Activated T-helper 17 cell treated with anti-CD3 and anti-CD28 coated beads, Interleukin-2, amount 50 U/mL, for 72 hours (primary cell): ENCODE results near the gene TANC1. TPM values are rescaled to one million over a fixed set of nuclear protein-coding genes. Genes with fewer than 3 reads are reported as not detected.

Source experiments
- ATAC-seq: fragments of 150-1000 bp; cut with Tn5 transposase; replicated peaks from 2 replicates; pipeline ENCODE4 v1.10.0; 2021; ENCODE audit warnings: mild to moderate bottlenecking, moderate library complexity
- H3K27ac Mint-ChIP-seq: one replicate; pipeline ENCODE4 v1.8.0; 2022; ENCODE audit warnings: mixed read lengths
- H3K27me3 Mint-ChIP-seq: one replicate; pipeline ENCODE4 v1.8.0; 2022; ENCODE audit warnings: mixed read lengths
- H3K36me3 Mint-ChIP-seq: one replicate; pipeline ENCODE4 v1.8.0; 2022; ENCODE audit warnings: low read depth, mild to moderate bottlenecking, mixed read lengths
- H3K4me1 Mint-ChIP-seq: one replicate; pipeline ENCODE4 v1.8.0; 2022; ENCODE audit warnings: mixed read lengths
- H3K4me3 Mint-ChIP-seq: one replicate; pipeline ENCODE4 v1.8.0; 2022; ENCODE audit warnings: mild to moderate bottlenecking, mixed read lengths
- H3K9me3 Mint-ChIP-seq: one replicate; pipeline ENCODE4 v1.8.0; 2022; ENCODE audit warnings: mixed read lengths
- total RNA-seq, 2 donors: library from RNA; stranded (reverse); gene quantifications; one replicate each; pipeline ENCODE4 v1.2.3, GENCODE V29; 2022

TANC1 gene
- total RNA-seq, 2 donors from 2014 or later = 1.4 to 1.7 TPM

DNA sequence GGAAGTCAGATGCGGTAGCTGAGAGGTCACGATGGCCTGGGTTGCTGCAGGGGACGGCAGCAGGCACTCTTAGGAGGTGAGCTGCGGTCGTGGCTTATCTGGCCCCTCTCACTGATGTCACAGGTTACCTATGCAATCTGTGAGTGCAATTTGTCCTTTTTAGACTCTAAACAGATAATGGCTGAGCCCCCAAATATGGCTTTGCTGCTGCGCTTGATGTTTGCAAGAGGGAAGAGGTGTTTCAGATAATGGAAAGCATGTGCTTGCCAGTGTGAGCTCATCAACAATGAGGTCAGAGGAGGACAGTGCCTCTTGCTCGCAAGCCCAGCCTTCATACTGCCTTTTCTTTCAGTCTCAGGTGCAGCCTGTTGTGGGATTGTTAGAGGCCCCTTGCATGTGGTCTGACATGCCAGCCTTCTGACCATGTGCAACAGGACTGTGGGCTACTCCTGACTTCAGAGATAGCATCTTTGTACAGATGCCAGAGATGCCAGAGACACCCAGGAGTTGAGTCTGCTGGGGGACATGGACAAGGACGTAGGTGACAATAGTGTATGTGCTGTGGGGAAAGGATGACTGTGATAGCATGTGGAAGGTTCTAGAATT lies 151.3 kb downstream of the TANC1 start:
- no peak overlapping the region for H3K4me3 Mint-ChIP-seq
- no peaks in the 10 kb centered on the region for H3K36me3 Mint-ChIP-seq
- no peak for ATAC-seq
- H3K27me3 Mint-ChIP-seq = no peaks in the 10 kb centered on the region
- H3K9me3 Mint-ChIP-seq = no peaks in the 10 kb centered on the region
- H3K27ac Mint-ChIP-seq = no peak overlapping the region
- no peaks in the 10 kb centered on the region for H3K4me1 Mint-ChIP-seq

DNA sequence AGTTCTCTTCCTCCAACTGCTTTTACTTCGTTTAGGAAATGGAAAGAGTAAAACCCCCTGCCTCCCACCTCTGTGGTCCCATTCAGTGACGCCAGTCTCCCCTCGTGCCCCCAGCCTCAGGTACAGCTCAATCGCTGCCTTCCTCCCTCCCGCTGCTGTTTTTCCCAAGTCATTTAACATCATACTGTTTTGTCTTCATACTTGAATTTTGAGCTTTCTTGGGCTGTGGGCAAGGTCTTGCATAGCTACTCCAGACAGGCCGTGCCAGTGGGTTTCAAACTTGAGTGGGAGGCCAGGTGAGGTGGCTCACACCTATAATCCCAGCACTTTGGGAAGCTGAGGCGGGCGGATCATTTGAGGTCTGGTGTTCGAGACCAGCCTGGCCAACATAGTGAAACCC lies 155.3 kb downstream of the TANC1 start:
- H3K27ac Mint-ChIP-seq = peak overlapping the region; percentile 75
- H3K36me3 Mint-ChIP-seq = no peaks in the 10 kb centered on the region
- no peaks in the 10 kb centered on the region for H3K9me3 Mint-ChIP-seq
- H3K27me3 Mint-ChIP-seq = no peaks in the 10 kb centered on the region
- no peak overlapping the region for H3K4me3 Mint-ChIP-seq
- no peak for ATAC-seq
- H3K4me1 Mint-ChIP-seq = no peaks in the 10 kb centered on the region

DNA sequence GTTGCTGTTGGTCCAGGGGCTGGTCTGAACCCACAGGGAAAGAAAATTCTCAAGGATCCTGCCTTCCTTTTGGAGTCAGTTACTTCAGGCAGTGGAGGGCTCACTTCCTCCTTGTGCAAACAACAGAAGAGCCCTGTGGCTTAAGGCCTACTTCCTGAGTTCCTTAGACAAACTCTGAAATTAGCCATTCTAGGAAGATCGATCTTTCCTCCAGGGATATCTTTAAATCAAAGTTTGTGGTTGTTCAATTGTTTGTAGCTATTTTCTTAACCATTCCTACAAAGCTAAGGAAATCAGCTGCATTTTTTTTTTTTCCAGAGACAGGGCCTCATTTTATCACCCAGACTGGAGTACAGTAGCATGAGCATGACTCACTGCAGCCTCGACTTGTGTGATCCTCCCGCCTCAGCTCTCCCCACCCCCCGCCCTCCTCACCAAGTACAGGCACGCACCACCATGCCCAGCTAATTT lies 156.0 kb downstream of the TANC1 start:
- peak; percentile 66 for ATAC-seq
- H3K27ac Mint-ChIP-seq = peak overlapping the region; percentile 75
- no peaks in the 10 kb centered on the region for H3K9me3 Mint-ChIP-seq
- no peaks in the 10 kb centered on the region for H3K27me3 Mint-ChIP-seq
- H3K4me3 Mint-ChIP-seq = no peak overlapping the region
- no peaks in the 10 kb centered on the region for H3K4me1 Mint-ChIP-seq
- H3K36me3 Mint-ChIP-seq = no peaks in the 10 kb centered on the region

DNA sequence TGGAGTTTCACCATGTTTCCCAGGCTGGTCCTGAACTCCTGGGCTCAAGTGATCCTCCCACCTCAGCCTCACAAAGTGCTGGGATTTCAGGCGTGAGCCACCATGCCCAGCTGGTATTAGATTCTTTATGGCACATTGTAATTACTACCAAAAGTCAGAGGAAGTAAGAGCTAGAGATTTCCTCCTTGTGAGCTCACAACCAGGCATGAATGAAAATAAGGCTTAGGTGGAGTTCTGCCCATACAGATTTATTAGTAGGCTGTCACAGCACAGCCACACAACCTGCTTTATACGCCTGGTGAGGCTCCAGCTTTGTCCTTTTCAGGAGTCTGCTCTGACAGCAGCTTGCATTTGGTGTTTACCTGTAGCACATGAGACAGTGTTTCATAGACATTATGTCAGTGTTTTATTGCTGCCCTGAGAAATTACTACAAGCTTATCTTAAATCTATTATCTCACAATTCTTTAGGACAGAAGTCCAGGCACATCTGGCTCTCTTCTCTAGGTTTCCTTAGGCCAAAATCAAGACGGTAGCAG lies 156.6 kb downstream of the TANC1 start:
- ATAC-seq = no peak
- no peaks in the 10 kb centered on the region for H3K4me1 Mint-ChIP-seq
- peak overlapping the region; percentile 75 for H3K27ac Mint-ChIP-seq
- no peaks in the 10 kb centered on the region for H3K27me3 Mint-ChIP-seq
- H3K36me3 Mint-ChIP-seq = no peaks in the 10 kb centered on the region
- no peaks in the 10 kb centered on the region for H3K9me3 Mint-ChIP-seq
- no peak overlapping the region for H3K4me3 Mint-ChIP-seq

DNA sequence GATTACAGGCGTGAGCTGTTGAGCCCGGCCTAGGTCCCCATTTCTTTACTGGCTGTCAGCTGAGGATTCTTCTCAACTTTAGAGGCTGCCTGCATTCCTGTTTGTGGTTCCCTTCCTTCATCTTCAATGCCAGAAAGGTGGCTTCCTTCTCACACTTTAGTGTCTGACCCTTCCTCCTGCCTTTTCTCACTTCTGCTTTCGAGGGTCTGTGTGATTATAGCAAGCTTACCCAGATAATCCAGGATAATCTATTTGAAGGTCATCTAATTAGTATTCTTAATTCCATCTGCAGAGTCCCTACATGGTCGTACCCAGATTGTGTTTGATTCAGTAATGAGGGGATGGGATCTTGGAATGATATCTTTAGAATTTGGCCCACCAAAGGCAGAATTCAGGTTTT lies 157.4 kb downstream of the TANC1 start:
- Mint-ChIP-seq H3K4me1 (no peaks in the 10 kb centered on the region), H3K27ac (no peak overlapping the region), H3K9me3 (no peaks in the 10 kb centered on the region), H3K4me3 (no peak overlapping the region), H3K27me3 (no peaks in the 10 kb centered on the region), H3K36me3 (no peaks in the 10 kb centered on the region)
- ATAC-seq = no peak

DNA sequence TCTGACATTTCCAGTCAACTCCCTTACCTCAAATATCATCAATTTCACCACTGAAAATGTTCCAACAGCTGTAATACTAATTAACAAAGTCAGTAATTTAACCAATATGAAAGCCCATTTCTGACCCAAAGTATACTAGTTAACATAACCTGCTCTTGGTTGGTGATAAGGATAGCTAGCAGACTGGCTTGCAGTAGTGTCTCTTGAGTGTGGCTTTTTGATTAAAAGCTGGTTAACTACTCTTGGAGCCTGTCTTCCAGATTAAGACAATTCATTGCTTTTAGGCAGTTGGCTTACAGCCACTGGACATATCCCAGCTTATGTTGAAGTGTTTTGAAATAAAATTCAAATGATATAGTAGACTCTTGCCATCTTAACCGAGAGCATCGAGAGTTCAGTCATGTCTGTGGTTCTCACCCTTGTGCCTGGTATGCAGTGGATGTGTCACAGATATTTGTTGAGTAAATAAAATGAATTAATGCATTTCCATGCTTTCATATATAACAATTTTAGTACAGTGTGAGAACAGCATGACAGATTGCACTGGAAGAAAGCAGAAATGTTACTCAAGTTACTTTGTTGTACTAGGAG lies 158.1 kb downstream of the TANC1 start:
- no peaks in the 10 kb centered on the region for H3K9me3 Mint-ChIP-seq
- ATAC-seq = no peak
- H3K27me3 Mint-ChIP-seq = no peaks in the 10 kb centered on the region
- H3K27ac Mint-ChIP-seq = no peak overlapping the region
- no peaks in the 10 kb centered on the region for H3K36me3 Mint-ChIP-seq
- no peak overlapping the region for H3K4me3 Mint-ChIP-seq
- no peaks in the 10 kb centered on the region for H3K4me1 Mint-ChIP-seq

DNA sequence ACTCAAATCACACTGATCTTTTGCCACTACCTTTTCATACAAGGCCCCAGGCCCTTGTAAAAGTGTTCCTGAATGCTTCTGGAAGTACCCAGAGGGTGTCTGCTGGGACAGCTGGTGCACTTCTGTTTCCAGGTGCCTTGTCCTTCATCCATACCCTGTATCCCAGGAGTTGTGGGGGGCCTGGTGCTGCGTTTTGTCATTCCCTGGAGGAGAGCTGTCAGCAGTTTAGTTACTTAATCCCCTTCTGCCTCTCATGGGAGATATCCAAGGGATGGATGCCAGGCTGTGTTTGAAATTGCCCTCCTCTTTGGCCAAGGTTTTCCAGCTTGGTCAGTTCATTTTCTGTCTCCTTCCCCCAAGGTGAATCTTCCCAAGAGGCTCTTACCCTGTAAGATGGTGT lies 159.8 kb downstream of the TANC1 start:
- Mint-ChIP-seq H3K4me1 (no peaks in the 10 kb centered on the region), H3K36me3 (no peaks in the 10 kb centered on the region), H3K9me3 (no peaks in the 10 kb centered on the region), H3K27ac (no peak overlapping the region), H3K4me3 (no peak overlapping the region), H3K27me3 (no peaks in the 10 kb centered on the region)
- no peak for ATAC-seq

DNA sequence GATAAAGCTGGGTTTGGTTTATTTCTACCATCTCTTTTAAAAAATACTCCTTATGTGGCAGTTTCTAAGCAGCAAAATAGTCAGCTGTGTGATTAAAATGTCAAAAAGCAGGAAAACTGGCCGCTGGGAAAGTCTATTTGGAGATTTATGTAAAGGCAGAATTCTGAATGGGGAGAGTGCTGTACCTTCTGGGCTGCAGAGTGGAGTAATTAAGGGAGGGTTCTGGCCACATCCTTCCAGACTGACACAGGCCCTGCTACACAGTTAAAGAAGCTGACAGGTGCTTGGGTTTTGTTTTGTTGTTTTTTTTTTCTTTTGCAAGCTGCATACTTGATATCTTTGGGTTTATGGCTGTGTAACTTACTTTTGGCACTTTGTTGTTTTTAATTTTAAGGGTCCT lies 160.8 kb downstream of the TANC1 start:
- H3K4me1 Mint-ChIP-seq = no peaks in the 10 kb centered on the region
- no peak for ATAC-seq
- H3K9me3 Mint-ChIP-seq = no peaks in the 10 kb centered on the region
- H3K4me3 Mint-ChIP-seq = no peak overlapping the region
- no peaks in the 10 kb centered on the region for H3K36me3 Mint-ChIP-seq
- no peak overlapping the region for H3K27ac Mint-ChIP-seq
- no peaks in the 10 kb centered on the region for H3K27me3 Mint-ChIP-seq

DNA sequence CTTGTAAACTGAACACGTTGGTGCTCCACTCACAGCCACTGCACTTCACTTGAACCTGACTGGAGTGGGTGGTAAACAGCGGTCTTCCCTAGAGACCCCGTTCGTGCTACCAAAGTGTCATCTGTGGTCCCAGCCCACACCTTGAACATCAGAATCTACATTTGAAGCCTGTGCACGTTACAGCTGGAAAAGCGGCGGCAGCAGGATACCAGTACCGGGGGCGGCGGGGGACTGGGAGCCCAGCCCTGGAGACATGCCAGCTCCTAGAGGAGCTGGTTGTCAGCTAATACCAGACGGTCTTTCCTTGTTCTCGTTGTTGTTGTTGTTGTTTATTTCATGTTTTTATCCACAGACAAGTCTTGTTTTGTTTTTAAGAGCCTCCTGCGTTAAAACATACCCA lies 161.4 kb downstream of the TANC1 start:
- H3K27me3 Mint-ChIP-seq = no peaks in the 10 kb centered on the region

DNA sequence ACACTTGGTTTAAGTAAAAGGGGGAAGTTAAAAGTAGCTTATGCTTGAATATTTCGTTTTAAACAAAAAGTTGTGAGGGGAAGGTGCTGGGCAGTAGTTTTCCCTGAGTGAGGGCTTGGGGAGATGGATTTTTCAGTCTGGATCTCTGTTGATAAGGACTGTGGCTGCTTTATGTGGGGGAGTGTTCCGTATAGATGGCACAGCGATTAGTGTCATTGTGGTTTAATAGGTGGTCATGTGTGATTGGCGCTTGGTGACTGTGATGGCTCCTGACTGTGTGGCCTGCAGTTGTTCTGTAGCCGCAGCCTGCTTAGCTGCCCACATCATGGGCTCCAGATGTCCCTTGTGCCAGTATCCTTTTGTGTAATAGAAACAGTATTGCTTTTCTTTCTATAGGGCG lies 161.9 kb downstream of the TANC1 start:
- Mint-ChIP-seq H3K9me3 (no peaks in the 10 kb centered on the region), H3K27me3 (no peaks in the 10 kb centered on the region), H3K27ac (no peak overlapping the region), H3K36me3 (no peaks in the 10 kb centered on the region), H3K4me3 (no peak overlapping the region), H3K4me1 (no peaks in the 10 kb centered on the region)
- no peak for ATAC-seq

More for the DNA sequence above, 161.4 kb downstream of the TANC1 start:
- Mint-ChIP-seq H3K36me3 (no peaks in the 10 kb centered on the region), H3K27ac (no peak overlapping the region), H3K9me3 (no peaks in the 10 kb centered on the region), H3K4me3 (no peak overlapping the region), H3K4me1 (no peaks in the 10 kb centered on the region)
- ATAC-seq = no peak

DNA sequence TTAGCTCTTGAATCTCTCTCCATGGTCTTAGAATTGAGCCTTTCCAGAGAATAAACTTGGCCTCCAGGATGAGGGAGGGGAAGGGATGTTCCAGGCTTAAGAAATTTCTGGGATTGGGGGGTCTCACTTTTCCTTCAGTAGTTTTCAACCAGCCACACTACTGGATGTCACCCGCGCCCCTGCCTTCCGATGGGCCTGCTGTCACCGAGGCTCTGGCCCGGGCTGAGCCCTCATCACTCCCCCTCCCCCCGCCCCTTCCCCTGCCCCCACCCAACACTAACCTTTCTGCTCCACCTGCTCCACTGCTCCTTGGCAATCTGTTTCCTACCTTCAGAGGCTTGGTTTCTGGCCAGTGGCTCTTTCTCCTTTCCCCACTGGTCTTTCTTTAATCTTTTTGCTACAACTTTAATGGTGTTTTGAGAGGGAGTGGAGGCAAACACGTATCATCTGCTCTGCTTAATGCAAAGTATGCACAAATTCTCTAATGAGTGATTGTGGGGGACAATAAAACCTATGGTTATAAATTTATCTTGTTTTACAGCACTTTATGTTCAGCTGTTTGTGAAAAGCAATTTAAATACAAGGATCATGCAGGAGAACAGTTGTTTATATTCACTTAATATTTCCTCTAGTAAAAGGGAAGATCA lies 162.9 kb downstream of the TANC1 start:
- no peaks in the 10 kb centered on the region for H3K27me3 Mint-ChIP-seq
- H3K36me3 Mint-ChIP-seq = no peaks in the 10 kb centered on the region
- H3K4me1 Mint-ChIP-seq = no peaks in the 10 kb centered on the region
- H3K27ac Mint-ChIP-seq = no peak overlapping the region
- no peak for ATAC-seq
- no peak overlapping the region for H3K4me3 Mint-ChIP-seq
- H3K9me3 Mint-ChIP-seq = no peaks in the 10 kb centered on the region

DNA sequence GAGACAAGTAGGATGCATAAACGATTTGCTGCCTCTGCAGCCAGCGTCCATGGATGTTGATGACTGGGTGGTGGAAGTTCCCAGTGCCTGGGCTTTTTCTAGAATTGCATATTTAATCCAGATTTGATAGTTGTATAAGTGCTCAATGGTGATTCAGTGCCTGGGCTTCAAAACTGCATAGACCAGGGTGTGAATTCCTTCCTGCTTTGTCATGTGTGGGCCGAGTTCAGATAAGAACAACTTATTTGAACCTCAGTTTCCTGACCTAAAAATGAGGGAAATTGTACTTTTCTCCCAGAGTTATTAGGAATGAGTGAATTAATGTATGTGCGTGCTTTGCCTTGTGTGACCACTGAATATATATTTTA lies 163.5 kb downstream of the TANC1 start:
- H3K4me1 Mint-ChIP-seq = no peaks in the 10 kb centered on the region
- no peaks in the 10 kb centered on the region for H3K36me3 Mint-ChIP-seq
- no peaks in the 10 kb centered on the region for H3K9me3 Mint-ChIP-seq
- no peak overlapping the region for H3K27ac Mint-ChIP-seq
- no peak for ATAC-seq
- H3K27me3 Mint-ChIP-seq = no peaks in the 10 kb centered on the region
- no peak overlapping the region for H3K4me3 Mint-ChIP-seq

DNA sequence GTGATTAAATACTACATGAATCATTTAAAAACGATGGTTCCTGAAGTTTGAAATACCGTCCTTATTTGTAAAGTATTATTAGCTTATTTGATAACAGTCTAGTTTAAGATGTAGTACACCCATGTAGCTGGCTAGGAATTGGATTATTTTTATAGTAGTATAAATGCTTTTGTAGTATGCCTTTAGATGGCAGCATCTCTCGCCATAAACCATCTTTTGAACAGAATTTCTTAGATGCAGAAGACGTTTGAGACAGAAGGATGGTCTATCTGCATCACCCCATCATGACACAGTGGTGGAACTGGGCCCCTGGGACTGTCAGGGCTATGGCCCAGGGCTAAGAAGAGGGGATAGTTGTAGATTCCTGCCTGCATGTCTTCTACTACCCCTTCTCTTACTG lies 165.4 kb downstream of the TANC1 start:
- H3K4me3 Mint-ChIP-seq = no peak overlapping the region

DNA sequence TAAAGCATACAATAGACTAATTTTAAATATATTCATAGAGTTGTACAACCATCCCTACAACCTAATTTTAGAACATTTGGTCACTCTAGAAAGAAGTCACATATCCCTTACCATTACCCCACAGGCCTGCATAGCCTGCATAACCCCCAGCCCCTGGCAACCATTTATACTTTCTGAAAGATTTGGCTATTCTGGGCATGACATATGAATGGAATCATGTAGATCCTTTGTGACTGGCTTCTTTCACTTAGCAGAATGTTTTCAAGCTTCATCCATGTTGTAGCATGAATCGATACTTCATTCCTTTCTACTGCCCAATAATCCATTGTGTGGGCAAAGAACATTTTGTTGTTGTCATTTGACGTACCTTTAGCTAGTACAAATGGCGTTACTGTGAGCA lies 166.5 kb downstream of the TANC1 start:
- no peak for ATAC-seq
- Mint-ChIP-seq H3K9me3 (no peaks in the 10 kb centered on the region), H3K27ac (no peak overlapping the region), H3K36me3 (no peaks in the 10 kb centered on the region), H3K4me3 (no peak overlapping the region), H3K4me1 (no peaks in the 10 kb centered on the region), H3K27me3 (no peaks in the 10 kb centered on the region)

More for the DNA sequence above, 165.4 kb downstream of the TANC1 start:
- no peaks in the 10 kb centered on the region for H3K4me1 Mint-ChIP-seq
- H3K9me3 Mint-ChIP-seq = no peaks in the 10 kb centered on the region
- H3K27ac Mint-ChIP-seq = no peak overlapping the region
- no peaks in the 10 kb centered on the region for H3K27me3 Mint-ChIP-seq
- H3K36me3 Mint-ChIP-seq = no peaks in the 10 kb centered on the region
- no peak for ATAC-seq

DNA sequence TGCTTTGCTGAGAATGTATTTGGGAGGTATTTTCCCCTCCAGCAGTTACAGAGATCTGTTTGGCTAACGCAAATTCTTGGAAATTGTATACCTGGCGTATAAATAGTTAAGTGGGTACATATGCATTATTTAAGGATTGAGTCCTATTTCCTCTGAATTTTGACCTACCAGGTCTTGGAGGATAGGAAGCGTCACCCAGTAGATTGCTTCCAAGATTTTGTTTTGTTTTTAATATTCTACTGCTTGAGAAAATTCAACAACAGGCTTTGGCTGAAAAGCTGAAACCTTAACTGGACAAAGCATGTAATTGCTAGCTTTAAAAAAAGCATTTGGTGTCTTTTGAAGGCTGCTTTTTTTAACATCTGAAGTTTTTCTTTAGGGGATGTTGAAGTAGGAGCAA lies 168.0 kb downstream of the TANC1 start:
- H3K36me3 Mint-ChIP-seq = no peaks in the 10 kb centered on the region
- H3K4me1 Mint-ChIP-seq = no peaks in the 10 kb centered on the region
- H3K4me3 Mint-ChIP-seq = no peak overlapping the region
- H3K27ac Mint-ChIP-seq = no peak overlapping the region
- no peaks in the 10 kb centered on the region for H3K9me3 Mint-ChIP-seq
- H3K27me3 Mint-ChIP-seq = no peaks in the 10 kb centered on the region
- ATAC-seq = no peak
